Activated effector memory CD4-positive, alpha-beta T cell treated with Interleukin-2 at 50 U/mL for 16 hours (primary cell): ENCODE results near the gene TCEA3.
"Not testable (repeated sequence)": the region's sequence is repeated elsewhere in the genome, so short reads cannot be mapped to it uniquely, and the experiment has no call there.

Experiments used
- DNase-seq: peaks from one replicate; pipeline ENCODE4 v3.0.0-alpha.2; 2020

TCEA3 gene

DNA sequence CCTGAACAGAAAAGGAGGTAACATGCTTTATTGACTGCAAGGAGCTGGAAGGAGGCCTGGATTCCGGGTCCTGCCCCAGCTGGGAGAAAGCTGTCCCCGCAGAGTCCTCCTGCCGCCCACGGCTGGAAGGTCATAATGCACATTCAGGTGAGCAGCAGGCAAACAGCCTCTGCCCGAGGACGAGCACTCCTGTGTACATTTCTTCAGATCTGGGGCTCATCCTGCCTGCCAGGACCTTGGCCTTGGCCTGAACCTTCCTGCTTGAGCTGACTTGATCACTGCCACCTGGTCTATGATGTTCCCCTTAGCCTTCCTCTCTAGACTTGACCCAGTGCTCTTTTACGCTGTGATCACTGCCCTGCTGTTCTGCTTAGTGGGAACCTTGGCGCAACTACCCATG lies 37.1 kb downstream of the TCEA3 start:
- no peak for DNase-seq

GRCh38 chr1:23385119-23385621 lies 39.4 kb downstream of the TCEA3 start:
- no peak for DNase-seq

DNA sequence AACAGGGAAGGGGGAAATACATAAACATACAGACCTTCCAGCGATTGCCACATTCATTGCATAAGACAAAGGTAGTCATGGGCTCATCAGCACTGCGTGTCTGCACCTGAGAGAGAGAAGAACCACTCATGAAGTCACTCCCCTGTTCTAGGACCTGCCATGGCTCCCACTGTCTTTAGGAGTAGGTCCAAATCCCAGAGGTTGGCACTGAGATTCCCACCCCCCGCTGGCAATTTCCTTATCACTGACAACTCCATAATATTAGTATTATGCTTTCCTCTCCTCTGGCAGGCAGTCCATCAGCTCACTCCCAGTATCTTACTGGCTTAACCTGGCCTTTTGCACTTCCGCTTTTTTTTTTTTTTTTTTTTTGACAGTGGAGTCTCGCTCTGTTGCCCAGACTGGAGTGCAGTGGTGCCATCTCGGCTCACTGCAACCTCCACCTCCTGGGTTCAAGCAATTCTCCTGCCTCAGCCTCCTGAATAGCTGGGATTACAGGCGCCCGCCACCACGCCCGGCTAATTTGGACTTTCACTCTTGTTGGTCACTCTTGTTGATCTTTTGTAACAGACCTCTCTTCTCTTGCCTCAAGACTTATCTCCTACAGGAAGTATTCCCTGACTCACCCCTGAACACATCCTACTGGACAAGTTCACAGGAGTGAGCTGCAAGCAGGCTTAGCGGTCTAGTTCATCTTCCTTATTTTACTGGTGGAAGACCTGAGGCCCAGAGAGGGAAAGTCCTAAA lies 40.1 kb downstream of the TCEA3 start:
- DNase-seq = no peak

- no peak for DNase-seq
These were observed 40.8 kb downstream of the TCEA3 start for GRCh38 chr1:23383577-23384311.

DNA sequence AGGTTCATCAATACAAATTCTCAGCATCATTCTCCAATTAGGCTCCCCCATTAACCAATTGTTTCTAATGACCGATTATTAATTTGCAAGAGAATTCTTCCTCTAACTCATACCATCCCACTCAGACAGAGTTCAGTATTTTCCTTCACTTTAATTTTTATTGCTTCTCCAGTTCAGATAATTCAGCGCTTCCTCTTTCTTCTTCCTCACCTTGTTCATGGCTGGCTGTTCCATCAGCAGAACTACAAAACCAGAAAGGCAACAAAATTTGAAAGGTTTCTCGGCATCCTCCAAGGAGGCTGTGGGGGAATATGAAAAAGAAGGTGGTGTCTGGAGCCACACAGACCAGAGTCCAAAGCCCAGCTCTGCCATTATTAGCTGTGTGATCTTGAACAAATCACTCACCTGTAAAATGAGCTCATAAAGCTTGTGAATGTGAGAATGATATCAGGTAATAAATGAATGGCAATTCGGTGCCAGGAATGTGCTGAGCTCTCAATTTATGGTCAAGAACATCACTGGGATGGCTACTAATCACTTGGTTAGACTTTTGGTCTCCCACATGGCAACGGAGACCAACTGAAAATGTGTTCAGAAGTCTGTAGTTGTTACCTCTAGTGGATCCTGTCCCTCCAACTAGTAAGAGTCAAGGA lies 43.2 kb downstream of the TCEA3 start:
- DNase-seq = no peak

DNA sequence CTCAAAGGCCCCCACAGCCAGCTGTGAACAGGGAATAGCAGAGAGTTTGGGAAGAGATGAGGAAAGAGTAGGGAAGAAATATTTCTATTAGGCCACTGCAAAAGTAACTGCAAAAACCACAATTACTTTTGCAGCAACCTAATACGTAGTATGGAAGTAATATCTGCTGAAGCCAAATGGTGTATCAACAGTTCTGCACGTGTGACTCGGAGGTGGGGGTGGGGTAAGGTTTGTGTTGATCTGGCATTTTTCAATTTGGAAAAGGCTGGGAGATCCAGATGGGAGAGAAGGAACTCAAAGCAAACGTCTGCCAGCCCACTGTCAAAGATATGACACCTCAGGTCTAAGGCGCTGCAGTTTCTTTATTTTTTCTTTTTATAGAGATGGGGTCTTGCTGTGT lies 43.8 kb downstream of the TCEA3 start:
- DNase-seq = no peak

DNA sequence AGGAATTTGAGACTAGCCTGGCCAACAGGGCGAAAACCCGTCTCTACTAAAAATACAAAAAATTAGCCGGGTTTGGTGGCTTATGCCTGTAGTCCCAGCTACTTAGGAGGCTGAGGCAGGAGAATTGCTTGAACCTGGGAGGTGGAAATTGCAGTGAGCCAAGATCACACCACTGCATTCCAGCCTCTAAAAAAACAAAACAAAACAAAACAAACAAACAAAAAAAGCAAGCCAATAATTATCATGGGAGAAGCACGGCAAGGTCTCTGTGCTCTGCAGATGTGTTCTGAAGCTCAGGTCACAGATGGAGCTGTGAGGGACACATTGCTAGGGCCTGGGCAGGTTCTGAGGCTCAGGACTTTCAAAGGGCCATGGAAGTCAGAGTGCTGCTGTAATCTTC lies 44.3 kb downstream of the TCEA3 start:
- DNase-seq = not testable (repeated sequence)

DNA sequence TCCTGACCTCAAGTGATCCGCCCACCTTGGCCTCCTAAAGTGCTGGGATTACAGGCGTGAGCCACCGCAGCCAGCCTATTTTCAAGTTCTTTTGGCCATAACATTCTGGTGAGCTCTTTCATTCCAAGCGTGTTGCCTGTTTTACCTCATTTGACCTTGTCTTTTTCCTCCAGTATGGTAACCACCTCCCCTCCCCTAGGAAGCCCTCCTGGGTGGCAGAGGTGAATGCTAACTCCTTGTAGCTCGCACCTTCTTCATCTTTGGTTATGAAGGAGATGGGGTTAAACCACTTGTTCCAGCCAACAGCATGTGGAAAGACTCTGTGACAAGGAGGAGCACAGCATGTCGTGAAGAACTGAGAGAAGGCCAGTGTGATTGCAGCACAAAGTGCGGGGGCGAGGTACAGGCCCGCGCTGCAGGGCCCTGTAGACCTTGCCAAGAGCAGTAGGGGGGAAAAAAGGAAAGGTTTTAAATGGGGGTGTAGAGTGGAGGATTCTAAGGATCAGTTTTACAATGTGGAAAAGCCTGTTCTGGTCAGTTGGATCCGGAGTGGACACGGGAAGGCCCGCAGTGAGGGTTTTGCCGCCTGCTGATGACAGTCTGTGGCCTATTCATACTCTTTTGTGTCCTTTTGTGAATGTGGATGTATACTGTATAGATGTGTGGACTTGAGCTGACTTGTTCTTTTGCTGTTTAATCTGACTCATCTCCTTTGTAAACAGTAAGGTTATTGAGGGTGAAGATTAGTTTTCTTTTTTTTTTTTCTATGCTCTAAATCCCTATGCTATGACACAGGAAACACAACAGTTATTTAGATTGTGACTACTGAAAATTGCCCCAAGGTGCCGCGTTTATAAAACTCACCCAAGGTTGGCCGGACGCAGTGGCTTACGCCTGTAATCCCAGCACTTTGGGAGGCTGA lies 47.4 kb downstream of the TCEA3 start:
- no peak for DNase-seq

- not testable (repeated sequence) for DNase-seq
These were observed 50.3 kb downstream of the TCEA3 start for GRCh38 chr1:23374079-23374735.

DNA sequence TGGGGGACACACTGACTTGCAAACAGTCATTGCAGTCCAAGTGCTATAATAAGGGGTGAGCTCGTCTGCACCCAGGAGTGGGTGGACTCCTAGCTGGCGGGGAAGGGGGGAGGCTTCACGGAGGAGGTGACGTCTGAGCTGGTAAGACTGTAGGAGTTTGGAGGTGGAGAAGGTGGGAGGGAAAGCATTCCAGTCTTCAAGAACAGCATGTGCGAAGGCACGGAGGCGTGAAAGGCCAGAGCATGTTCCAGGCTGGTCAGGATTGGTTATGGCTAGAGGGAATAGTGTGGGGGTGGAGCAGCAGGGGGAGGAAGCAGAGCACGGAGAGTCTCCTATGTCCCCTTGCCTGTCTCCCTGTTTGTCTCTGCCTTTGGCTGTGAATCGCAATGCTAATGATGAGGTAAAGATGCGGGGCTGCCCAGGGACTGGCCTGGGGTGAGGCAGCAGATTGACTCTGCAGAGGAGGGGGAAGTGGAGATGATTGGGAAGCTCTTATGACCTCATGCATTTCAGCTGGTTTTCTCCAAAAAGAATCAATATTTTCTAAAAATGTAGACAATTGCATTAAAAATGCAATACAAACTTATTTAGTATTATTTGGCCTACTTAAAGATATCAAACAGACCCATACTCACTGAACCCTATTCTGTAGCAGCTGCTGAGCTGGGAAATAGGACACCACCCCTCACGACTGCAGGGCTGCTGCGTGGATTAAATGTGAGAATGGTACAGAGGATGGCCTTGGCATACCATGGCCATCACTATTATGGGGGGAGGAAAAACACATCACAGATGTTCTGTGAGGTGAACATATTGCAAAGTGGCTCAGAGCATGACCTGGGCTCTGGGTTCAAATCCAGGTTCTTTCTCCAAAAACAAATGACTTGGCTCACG lies 52.3 kb downstream of the TCEA3 start:
- no peak for DNase-seq

- no peak for DNase-seq
These were observed 53.6 kb downstream of the TCEA3 start for GRCh38 chr1:23370709-23371584.

- no peak for DNase-seq
These were observed 54.2 kb downstream of the TCEA3 start for GRCh38 chr1:23370330-23370708.

- peak; percentile 5 for DNase-seq
These were observed 55.1 kb downstream of the TCEA3 start, which contains the start of gene ZNF436 for GRCh38 chr1:23369335-23370013. Gene ZNF436, minus strand, starts transcription at chr1:23369836. Its CDS starts 1,831 bp downstream, at chr1:23368005.

DNA sequence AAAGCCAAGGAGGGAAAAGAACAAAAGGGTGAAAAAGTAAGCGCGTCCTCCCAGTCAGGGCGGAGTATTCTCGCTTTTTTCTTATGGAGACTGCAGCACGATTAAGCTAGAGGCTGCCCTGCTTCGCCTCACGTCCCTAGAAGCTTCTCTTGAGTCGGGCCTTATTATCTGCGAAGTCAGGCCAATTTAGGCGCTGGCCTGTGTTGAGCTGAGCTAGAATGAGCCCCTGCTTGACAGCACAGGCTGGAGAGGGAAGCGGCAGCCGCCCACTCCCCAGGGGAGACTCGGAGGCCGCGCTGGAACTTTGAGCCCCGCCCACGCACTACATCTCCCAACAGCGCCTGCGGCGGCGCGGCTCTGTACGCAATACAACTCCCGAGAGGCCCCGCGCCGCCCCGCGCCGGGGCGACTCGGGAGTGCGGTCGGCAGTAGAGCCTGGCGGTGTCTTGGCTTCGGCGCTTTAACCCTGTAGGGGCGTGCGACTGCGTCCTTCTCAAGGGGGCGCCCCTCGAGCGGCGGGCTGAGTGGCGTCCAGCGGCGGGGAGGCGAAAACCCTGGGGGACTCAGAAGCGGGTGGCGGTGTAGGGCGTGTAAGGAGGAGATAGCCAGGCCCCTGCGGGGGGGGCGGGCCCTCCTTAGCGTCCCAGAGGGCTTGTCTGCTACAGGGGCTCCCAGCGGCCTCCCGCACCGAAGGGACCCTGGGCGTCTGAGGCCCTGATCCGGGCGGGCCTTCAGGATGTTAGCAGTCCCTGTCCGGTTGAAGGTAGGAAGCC lies 55.8 kb downstream of the TCEA3 start:
- peak; percentile 79 for DNase-seq

DNA sequence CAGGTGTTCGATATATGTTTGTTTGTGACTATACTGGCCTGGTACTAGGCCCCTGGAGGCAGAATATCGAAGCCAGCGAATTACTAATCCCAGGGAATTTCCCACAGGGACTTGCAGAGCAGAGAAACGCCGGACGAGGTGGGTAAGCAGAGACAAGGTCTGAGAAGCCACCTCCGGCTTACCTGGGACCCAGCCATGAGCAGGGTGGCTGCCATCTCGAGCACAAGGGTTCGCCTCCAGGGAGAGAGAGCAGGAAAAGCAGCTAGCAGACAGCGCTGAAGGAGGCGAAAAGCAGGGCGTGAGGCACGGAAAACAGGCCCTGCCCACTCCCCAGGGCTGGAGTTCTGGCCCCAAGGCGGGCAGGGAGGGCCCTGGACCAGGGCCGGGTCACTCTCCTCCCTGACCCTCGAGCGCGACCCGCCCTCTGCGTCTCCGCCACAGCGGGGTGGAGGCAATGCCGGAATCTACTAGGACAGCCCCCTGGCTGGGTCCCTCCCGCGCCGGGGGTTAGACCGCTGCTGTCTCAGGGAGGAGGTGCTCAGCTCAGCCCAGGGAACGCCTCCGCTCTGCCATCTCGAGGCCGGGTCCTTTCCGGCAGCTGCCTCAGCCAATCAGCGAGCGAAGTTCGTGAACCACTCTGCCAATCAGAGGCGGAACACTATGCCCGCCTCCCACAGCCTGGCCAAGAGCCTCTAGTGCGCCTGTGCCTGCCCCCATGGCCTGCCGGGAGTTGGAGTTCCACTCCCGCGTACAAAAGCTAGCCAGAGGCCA lies 56.6 kb downstream of the TCEA3 start:
- DNase-seq = peak; percentile 97

GRCh38 chr1:23367451-23367790 lies 57.1 kb downstream of the TCEA3 start:
- no peak for DNase-seq

DNA sequence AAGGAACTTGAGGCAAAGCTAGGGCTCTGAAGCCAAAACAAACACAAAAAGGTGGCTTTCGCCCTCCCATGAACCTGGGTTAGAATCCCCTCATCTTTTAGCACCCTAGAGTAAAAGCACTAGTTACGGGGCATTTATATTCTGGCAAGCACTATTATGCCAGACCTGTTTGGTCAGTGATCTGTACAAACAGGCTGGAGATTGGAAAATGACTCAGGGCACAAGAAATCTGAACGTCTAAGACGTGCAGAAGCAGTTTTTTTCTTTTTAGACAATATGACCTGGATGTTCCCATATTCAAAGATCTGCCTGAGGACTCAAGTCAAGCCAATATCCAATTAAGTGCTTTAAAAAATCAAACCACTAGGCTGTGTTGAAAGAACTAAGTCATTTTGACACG lies 58.0 kb downstream of the TCEA3 start:
- no peak for DNase-seq

DNA sequence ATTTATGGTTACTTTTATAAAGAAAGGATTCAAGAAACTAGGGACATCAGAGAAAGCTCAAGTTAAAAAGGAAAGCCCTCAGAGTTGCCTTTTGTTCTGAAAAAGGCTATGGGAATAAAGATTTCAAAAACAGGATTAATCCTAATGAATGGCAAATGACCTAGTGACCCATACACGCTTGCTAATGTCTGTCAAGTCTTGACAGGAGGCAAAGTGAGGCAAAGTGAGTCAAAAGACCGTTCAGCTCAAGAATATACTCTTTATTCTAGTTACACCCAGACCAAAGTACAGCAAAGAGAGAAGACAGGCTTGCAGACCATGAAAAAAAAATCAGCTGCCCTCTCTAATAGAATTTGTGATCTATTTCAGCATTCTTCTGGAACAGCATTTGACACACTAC lies 58.4 kb downstream of the TCEA3 start:
- DNase-seq = no peak
